CD14-positive monocyte (primary cell): Measurements from ENCODE around the gene DRAXIN. TPM values are rescaled to one million over a fixed set of nuclear protein-coding genes. Genes with fewer than 3 reads are reported as not detected.

Experiments used
- DNase-seq, 3 donors: peaks; one replicate each; pipeline ENCODE4 v3.0.0-alpha.2; 2011 to 2022
- H2AFZ ChIP-seq: 2 replicates; pipeline ENCODE4 v1.6.0; 2012; ENCODE audit warnings: mild to moderate bottlenecking, low read depth, low read length, inconsistent platforms; ENCODE audit not compliant: insufficient read depth, poor library complexity, severe bottlenecking
- H3K27ac ChIP-seq, 2 donors: 1 replicate in 1 of 2; 2 replicates in 1 of 2; pipeline ENCODE4 v1.5.1; 2012 to 2013; ENCODE audit warnings: low read length in 2 of 2, control low read depth in 1 of 2, inconsistent platforms in 1 of 2, low read depth in 1 of 2, mild to moderate bottlenecking in 1 of 2
- H3K27me3 ChIP-seq, 2 donors: one replicate each; pipeline versions ENCODE4 v1.6.0 to v1.6.1; 2011 to 2013; ENCODE audit warnings: low read length in 2 of 2; ENCODE audit not compliant: control insufficient read depth in 2 of 2, insufficient read depth in 2 of 2
- H3K36me3 ChIP-seq, 2 donors: replicated peaks in 1 of 2; 1 replicate in 1 of 2; 2 replicates in 1 of 2; pipeline versions ENCODE4 v1.5.1 to v1.6.1; 2012 to 2013; ENCODE audit warnings: low read length in 2 of 2, control low read depth in 1 of 2, inconsistent platforms in 1 of 2, mild to moderate bottlenecking in 1 of 2; ENCODE audit not compliant: insufficient read depth in 2 of 2, control insufficient read depth in 1 of 2
- H3K4me1 ChIP-seq, 2 donors: 1 replicate in 1 of 2; 2 replicates in 1 of 2; pipeline versions ENCODE4 v1.5.1 to v1.6.1; 2012 to 2013; ENCODE audit warnings: low read length in 2 of 2, control low read depth in 1 of 2, inconsistent platforms in 1 of 2, mild to moderate bottlenecking in 1 of 2, moderate library complexity in 1 of 2; ENCODE audit not compliant: insufficient read depth in 2 of 2, control insufficient read depth in 1 of 2
- H3K4me2 ChIP-seq: replicated peaks from 2 replicates; pipeline ENCODE3; 2012; ENCODE audit warnings: low read length, moderate library complexity, mild to moderate bottlenecking; ENCODE audit not compliant: poor library complexity, severe bottlenecking; ENCODE audit errors: extremely low read depth
- H3K4me3 ChIP-seq, 3 experiments: fragments of 200-600 bp in 1 of 3; sonication (generic) in 1 of 3; replicated peaks in 1 of 3; 1 replicate in 2 of 3; 2 replicates in 1 of 3; pipeline ENCODE4 v1.5.1; 2011 to 2013; ENCODE audit warnings: low read length in 3 of 3, mild to moderate bottlenecking in 3 of 3, control low read depth in 2 of 3, low read depth in 2 of 3, inconsistent platforms in 1 of 3, moderate library complexity in 1 of 3
- H3K79me2 ChIP-seq: 2 replicates; pipeline ENCODE4 v1.6.0; 2012; ENCODE audit warnings: mild to moderate bottlenecking, control low read depth, inconsistent platforms, low read length, moderate library complexity; ENCODE audit not compliant: insufficient read depth
- H3K9ac ChIP-seq: 2 replicates; pipeline ENCODE4 v1.6.0; 2017; ENCODE audit warnings: low read length, mild to moderate bottlenecking; ENCODE audit not compliant: insufficient read depth, poor library complexity, severe bottlenecking
- H3K9me3 ChIP-seq, 2 donors: replicated peaks in 1 of 2; 1 replicate in 1 of 2; 2 replicates in 1 of 2; pipeline versions ENCODE4 v1.5.1 to v1.6.1; 2012 to 2013; ENCODE audit warnings: low read length in 2 of 2, control low read depth in 1 of 2; ENCODE audit not compliant: control insufficient read depth in 1 of 2, insufficient read depth in 1 of 2
- H4K20me1 ChIP-seq: 2 replicates; pipeline ENCODE4 v1.6.0; 2012; ENCODE audit warnings: mild to moderate bottlenecking, low read length, control low read depth, moderate library complexity; ENCODE audit not compliant: insufficient read depth
- H3K27ac Mint-ChIP-seq, 7 donors: one replicate each; pipeline ENCODE4 v1.8.0; 2020; ENCODE audit warnings: mild to moderate bottlenecking in 7 of 7, mixed read lengths in 7 of 7, moderate library complexity in 6 of 7, inconsistent platforms in 2 of 7
- H3K27me3 Mint-ChIP-seq, 3 donors: one replicate each; pipeline ENCODE4 v1.8.0; 2021 to 2022; ENCODE audit warnings: low read depth in 3 of 3, mild to moderate bottlenecking in 3 of 3, mixed read lengths in 3 of 3, moderate library complexity in 3 of 3, inconsistent platforms in 1 of 3
- H3K36me3 Mint-ChIP-seq, 2 donors: one replicate each; pipeline ENCODE4 v1.8.0; 2020; ENCODE audit warnings: mixed read lengths in 2 of 2, inconsistent platforms in 1 of 2, mild to moderate bottlenecking in 1 of 2
- H3K4me1 Mint-ChIP-seq: one replicate; pipeline ENCODE4 v1.8.0; 2020; ENCODE audit warnings: mild to moderate bottlenecking, mixed read lengths
- H3K4me3 Mint-ChIP-seq, 2 donors: one replicate each; pipeline ENCODE4 v1.8.0; 2020; ENCODE audit warnings: mild to moderate bottlenecking in 2 of 2, mixed read lengths in 2 of 2, moderate library complexity in 1 of 2
- H3K9me3 Mint-ChIP-seq, 7 donors: one replicate each; pipeline ENCODE4 v1.8.0; 2020 to 2022; ENCODE audit warnings: mixed read lengths in 7 of 7, mild to moderate bottlenecking in 6 of 7, moderate library complexity in 6 of 7, inconsistent platforms in 2 of 7
- WGBS: methylation state at CpG from one replicate; pipeline ENCODE4 v1.1.5; 2013; ENCODE audit warnings: missing lambda C conversion rate; ENCODE audit not compliant: insufficient coverage; 5-methylcytosine and 5-hydroxymethylcytosine counted together
- intact Hi-C, 2 donors: fragments of 100-400 bp; cut with micrococcal nuclease; formaldehyde crosslinking; loops; one replicate each; pipeline versions ENCODE4 v1.15.0 to v1.15.1; 2023
- polyA plus RNA-seq, 3 donors: library from polyadenylated mRNA; depleted of rRNA in 1 of 3; unstranded in 2 of 3; stranded (reverse) in 1 of 3; fragments of 300-500 nt in 2 of 3; fragments of >200 nt in 1 of 3; fragmentation: Illumina TruSeq in 2 of 3; gene quantifications; 1 replicate in 2 of 3; 2 replicates in 1 of 3; pipeline ENCODE4 v1.2.3, GENCODE V29; 2012 to 2021
- TF ChIP-seq, protein P1 (sequence below): fragments of 200-600 bp; IDR thresholded peaks from one replicate; pipeline ENCODE4 v1.8.0; 2022; ENCODE audit warnings: antibody characterized with exemption, mild to moderate bottlenecking

DRAXIN gene
- polyA plus RNA-seq, 3 donors, result 0.14 to 0.27 (median 0.18) TPM

DNA sequence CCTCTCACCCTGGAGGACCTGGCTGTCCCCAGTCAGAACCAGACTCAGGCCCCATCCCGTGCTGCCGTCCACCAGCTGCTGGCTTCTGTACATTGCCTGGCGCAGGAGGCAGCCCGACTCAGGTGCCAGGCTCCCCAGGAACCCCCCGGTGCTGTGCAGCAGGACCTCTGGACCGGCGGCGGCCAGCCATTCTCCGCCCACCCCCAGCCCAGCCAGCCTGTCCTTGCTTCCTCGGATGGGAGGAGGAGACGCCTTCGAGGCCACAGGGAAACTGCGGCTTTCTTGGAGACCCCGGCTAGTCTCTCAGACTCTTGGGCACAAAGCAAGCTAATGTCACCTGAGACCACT, 74.9 kb downstream of the DRAXIN start:
- 89% methylated on average over 14 of the region's 14 CpGs for whole genome bisulfite sequencing
- no peaks in the 10 kb centered on the region for H3K36me3 Mint-ChIP-seq
- Histone ChIP-seq H2AFZ (no peak overlapping the region), H3K27me3 (peaks cover 0 to 15% of the 10 kb centered on the region in 2 donors), H4K20me1 (no peaks in the 10 kb centered on the region), H3K4me2 (no peak overlapping the region), H3K4me1 (peaks cover 5 to 11% of the 10 kb centered on the region in 2 donors), H3K79me2 (no peaks in the 10 kb centered on the region), H3K4me3 (no peak overlapping the region), H3K27ac (no peak overlapping the region), H3K9ac (no peak overlapping the region), H3K9me3 (no peaks in the 10 kb centered on the region), H3K36me3 (no peaks in the 10 kb centered on the region)
- H3K9me3 Mint-ChIP-seq, result peaks cover 0 to 2% (median 0%) of the 10 kb centered on the region in 7 donors
- peaks cover 9% of the 10 kb centered on the region for H3K4me1 Mint-ChIP-seq
- intact Hi-C loops, result no loop called here
- no peak overlapping the region for H3K27ac Mint-ChIP-seq
- TF ChIP-seq, protein P1, sequence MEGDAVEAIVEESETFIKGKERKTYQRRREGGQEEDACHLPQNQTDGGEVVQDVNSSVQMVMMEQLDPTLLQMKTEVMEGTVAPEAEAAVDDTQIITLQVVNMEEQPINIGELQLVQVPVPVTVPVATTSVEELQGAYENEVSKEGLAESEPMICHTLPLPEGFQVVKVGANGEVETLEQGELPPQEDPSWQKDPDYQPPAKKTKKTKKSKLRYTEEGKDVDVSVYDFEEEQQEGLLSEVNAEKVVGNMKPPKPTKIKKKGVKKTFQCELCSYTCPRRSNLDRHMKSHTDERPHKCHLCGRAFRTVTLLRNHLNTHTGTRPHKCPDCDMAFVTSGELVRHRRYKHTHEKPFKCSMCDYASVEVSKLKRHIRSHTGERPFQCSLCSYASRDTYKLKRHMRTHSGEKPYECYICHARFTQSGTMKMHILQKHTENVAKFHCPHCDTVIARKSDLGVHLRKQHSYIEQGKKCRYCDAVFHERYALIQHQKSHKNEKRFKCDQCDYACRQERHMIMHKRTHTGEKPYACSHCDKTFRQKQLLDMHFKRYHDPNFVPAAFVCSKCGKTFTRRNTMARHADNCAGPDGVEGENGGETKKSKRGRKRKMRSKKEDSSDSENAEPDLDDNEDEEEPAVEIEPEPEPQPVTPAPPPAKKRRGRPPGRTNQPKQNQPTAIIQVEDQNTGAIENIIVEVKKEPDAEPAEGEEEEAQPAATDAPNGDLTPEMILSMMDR, result no peak
- H3K4me3 Mint-ChIP-seq, result no peak overlapping the region
- peaks cover 11 to 20% (median 18%) of the 10 kb centered on the region in 3 donors for H3K27me3 Mint-ChIP-seq
- no peak for DNase-seq

DNA sequence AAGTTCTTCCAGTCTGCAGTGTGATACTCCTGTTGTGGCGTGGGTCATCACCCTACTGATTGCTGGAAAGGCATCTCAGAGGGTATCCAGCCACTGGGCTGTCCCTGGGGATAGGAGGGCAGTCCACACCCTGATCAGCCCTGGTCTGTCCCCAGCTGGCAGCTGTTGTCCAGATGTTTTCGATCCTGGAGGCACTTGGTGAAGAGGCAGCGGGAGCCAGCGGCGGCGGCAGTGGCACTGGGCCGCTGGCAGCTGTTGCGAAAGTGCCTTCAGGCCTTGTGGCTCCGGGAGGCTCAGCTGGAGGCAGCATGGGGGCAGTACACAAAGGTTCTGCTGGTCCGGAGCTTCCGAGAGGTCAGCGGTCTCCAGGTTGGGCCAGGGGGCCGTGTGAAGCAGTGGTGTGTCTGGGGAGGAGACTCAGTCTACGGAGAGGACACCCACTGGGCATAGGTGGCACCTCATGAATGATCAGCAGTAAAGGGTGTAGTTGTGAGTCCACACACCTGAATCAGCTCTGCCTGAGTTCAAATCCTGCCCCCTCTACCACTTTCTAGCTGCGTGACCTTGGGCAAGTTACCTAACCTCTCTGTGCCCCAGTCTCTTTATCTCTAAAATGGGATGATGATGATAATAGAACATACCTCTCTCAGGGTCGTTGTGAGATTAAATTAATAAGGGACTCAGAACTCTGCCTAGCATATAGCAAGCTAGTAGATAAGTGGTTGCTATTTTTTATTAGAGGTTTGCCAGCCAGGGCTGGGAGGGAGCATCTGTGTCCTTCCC, 76.6 kb downstream of the DRAXIN start:
- Histone ChIP-seq H3K9ac (no peak overlapping the region), H3K4me1 (peaks cover 4 to 10% of the 10 kb centered on the region in 2 donors), H3K79me2 (no peaks in the 10 kb centered on the region), H3K4me3 (no peak overlapping the region), H3K9me3 (no peaks in the 10 kb centered on the region), H4K20me1 (no peaks in the 10 kb centered on the region), H3K27me3 (no peaks in the 10 kb centered on the region), H3K36me3 (no peaks in the 10 kb centered on the region), H3K4me2 (no peak overlapping the region), H2AFZ (no peak overlapping the region), H3K27ac (no peak overlapping the region)
- Mint-ChIP-seq H3K4me1 (peaks cover 6% of the 10 kb centered on the region), H3K27me3 (peaks cover 3 to 5% (median 4%) of the 10 kb centered on the region in 3 donors), H3K4me3 (no peak overlapping the region), H3K27ac (no peak overlapping the region), H3K9me3 (no peaks in the 10 kb centered on the region), H3K36me3 (no peaks in the 10 kb centered on the region)
- 49% methylated on average over 8 of the region's 16 CpGs for WGBS
- no peak for DNase-seq
- TF ChIP-seq, protein P1, result no peak
- intact Hi-C loops, result no loop called here
